Thoracic aorta (tissue), 2 donors: ENCODE data around the gene FSTL4. TPM values are rescaled to one million over a fixed set of nuclear protein-coding genes. Genes with fewer than 3 reads are reported as not detected.

Source experiments
- ATAC-seq: fragments of 150-250 bp; one replicate; pipeline ENCODE4 v1.8.0; 2017; ENCODE audit warnings: low read depth; ENCODE audit not compliant: insufficient number of reproducible peaks, low FRiP score
- DNase-seq: peaks from one replicate; pipeline ENCODE4 v3.0.0-alpha.2; 2020; ENCODE audit warnings: low spot score
- H3K27ac ChIP-seq, 2 donors: fragments of 200-600 bp; sonication (generic); 1 replicate in 1 of 2; 2 replicates in 1 of 2; pipeline ENCODE4 v1.5.1; 2016; ENCODE audit warnings: mild to moderate bottlenecking in 2 of 2, moderate library complexity in 2 of 2
- H3K27me3 ChIP-seq: fragments of 200-600 bp; sonication (generic); replicated peaks from 2 replicates; pipeline ENCODE4 v1.6.0; 2016; ENCODE audit warnings: mild to moderate bottlenecking; ENCODE audit not compliant: insufficient read depth
- H3K36me3 ChIP-seq: fragments of 200-600 bp; sonication (generic); one replicate; pipeline ENCODE4 v1.5.1; 2016
- H3K4me1 ChIP-seq, 2 donors: fragments of 200-600 bp; sonication (generic); 1 replicate in 1 of 2; 2 replicates in 1 of 2; pipeline versions ENCODE4 v1.5.1 to v1.6.0; 2016; ENCODE audit warnings: low read depth in 2 of 2, mild to moderate bottlenecking in 1 of 2; ENCODE audit not compliant: control insufficient read depth in 1 of 2
- H3K4me3 ChIP-seq: fragments of 200-600 bp; sonication (generic); 2 replicates; pipeline ENCODE4 v1.5.1; 2016; ENCODE audit warnings: mild to moderate bottlenecking
- H3K9me3 ChIP-seq: fragments of 200-600 bp; sonication (generic); 2 replicates; pipeline ENCODE4 v1.5.1; 2016
- total RNA-seq, 2 donors: library from RNA; depleted of rRNA; stranded (reverse); fragments of >200 nt; gene quantifications; one replicate each; pipeline versions ENCODE4 v1.1.0 to v1.2.3, GENCODE V29; 2016
- TF ChIP-seq, protein P1 (sequence below): fragments of 200-600 bp; sonication (generic); IDR thresholded peaks from one replicate; pipeline ENCODE4 v1.5.1; 2019; ENCODE audit warnings: antibody characterized with exemption

Gene FSTL4
- total RNA-seq, 2 donors from 2014 or later: not detected

DNA sequence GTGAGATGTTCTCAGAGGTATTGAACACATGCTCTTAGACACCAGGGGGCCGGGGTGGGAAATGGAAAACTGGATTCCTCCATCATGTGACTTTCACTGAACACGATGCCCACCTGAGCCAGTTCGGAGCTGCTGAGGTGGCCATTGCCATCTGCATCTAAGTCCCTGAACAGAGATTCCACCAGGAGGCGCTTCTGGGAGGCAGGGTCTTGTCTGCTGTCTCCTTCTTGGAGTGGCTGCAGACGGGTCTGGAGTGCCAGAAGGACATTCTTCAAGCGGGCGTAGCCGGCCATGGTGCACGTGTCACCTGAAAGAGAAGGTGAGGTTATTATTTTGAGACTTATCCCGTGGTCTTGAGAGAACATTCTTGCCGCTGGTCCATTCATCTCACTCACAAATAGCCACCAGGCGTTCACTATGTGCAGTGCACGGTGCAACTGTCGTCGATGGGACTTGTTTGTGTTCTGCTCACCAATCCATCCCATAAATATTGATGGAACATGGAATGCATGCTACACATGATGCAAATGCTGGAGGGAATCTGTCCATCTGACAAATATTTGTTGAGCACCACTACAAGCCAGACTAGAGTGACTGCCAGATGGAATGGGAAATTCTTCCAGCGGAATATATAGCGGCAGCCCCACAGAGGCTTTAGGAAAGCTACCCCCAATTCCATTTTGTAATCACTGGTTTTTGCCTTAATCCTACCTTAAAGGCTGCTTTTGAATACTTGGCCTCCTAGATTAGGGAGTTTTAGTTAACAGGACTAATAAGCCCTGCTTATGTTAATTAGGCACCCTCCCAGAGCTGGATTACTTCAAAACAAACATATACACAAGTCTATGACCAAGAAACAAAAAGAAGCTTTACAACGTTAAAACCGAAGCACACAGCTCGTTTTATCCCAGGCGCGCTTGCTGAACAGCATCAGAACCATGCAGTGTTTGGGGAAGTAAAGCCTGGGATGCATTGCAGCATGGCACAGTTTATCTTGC is 295.7 kb downstream of the FSTL4 start:
- ATAC-seq: no peak
- Histone ChIP-seq H3K27ac (no peak overlapping the region), H3K9me3 (no peaks in the 10 kb centered on the region), H3K4me3 (no peak overlapping the region), H3K36me3 (no peaks in the 10 kb centered on the region), H3K4me1 (no peaks in the 10 kb centered on the region), H3K27me3 (no peaks in the 10 kb centered on the region)
- TF ChIP-seq, protein P1, sequence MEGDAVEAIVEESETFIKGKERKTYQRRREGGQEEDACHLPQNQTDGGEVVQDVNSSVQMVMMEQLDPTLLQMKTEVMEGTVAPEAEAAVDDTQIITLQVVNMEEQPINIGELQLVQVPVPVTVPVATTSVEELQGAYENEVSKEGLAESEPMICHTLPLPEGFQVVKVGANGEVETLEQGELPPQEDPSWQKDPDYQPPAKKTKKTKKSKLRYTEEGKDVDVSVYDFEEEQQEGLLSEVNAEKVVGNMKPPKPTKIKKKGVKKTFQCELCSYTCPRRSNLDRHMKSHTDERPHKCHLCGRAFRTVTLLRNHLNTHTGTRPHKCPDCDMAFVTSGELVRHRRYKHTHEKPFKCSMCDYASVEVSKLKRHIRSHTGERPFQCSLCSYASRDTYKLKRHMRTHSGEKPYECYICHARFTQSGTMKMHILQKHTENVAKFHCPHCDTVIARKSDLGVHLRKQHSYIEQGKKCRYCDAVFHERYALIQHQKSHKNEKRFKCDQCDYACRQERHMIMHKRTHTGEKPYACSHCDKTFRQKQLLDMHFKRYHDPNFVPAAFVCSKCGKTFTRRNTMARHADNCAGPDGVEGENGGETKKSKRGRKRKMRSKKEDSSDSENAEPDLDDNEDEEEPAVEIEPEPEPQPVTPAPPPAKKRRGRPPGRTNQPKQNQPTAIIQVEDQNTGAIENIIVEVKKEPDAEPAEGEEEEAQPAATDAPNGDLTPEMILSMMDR: no peak
- no peak for DNase-seq

DNA sequence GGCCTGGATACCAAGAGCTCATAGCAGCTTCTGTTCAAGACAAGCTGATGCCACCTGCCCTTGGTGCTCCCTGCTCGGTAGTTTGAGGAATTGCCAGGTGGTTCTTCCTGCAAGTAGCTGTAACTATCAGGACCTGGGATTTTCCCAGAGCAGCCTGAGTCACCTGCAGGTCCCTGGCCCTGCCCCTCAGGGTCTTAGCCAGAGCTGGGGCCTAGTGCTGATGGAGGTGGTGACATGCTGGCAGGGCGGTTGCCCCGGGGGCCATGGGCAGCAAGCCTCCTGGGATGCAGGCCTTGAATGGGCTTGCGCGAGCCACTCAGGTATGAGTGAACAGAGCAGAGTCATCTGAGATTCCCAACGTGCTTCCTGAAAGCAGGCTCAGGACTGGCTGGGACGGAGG is 298.3 kb downstream of the FSTL4 start:
- Histone ChIP-seq H3K36me3 (no peaks in the 10 kb centered on the region), H3K4me3 (no peak overlapping the region), H3K27me3 (no peaks in the 10 kb centered on the region), H3K27ac (no peak overlapping the region), H3K4me1 (no peaks in the 10 kb centered on the region), H3K9me3 (no peaks in the 10 kb centered on the region)
- no peak for ATAC-seq
- TF ChIP-seq, protein P1: no peak
- no peak for DNase-seq

DNA sequence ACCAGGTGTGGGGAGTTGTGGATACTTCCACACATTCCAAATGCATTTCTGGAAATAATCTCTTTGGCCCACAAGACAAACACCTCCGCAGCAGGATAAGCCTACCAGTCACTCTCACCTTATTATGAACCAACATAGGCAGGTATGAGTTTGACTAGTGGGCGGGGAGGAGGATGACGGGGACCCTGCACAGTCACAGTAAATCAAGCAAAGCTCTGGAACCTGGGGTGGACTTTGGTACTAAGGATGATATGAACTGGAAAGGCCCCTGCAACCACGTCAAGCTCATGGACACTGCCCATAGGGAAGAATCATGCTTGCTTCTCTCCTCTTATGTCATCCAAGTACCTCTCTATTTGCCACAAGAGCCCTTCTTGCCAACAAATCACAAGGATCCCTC is 301.2 kb downstream of the FSTL4 start:
- no peak for DNase-seq
- Histone ChIP-seq H3K4me3 (no peak overlapping the region), H3K36me3 (no peaks in the 10 kb centered on the region), H3K27me3 (no peaks in the 10 kb centered on the region), H3K9me3 (no peaks in the 10 kb centered on the region), H3K27ac (no peak overlapping the region), H3K4me1 (no peaks in the 10 kb centered on the region)
- ATAC-seq: no peak
- TF ChIP-seq, protein P1: no peak

DNA sequence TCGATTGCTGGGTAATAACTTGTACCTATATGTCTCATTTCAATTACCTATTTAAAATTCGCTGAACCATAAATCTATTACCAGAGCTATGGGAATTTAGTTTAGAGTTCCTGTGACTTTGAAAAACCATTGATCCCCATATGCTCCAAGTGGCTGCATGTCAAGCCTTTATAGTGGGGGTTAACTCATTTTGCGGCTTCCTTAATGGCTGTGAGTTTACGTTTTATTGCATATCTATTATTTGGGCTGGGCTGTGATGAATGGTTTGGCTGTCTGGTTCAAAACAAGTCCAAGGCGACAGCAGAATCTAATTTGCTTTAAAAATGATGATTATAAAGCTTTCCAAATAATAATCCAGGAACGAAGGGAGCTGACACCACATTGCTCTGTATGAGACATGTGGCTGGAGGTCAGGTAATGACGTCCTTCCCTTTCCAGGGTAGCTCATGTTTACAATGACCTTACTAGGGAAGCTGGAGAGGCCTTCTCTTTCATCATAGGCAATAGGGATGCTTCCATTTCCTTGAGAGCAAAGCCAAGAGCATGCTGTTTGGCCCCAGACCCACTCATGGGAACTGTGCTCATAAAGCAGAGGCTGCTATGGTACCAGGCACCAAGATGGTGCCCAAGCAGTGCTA is 302.2 kb downstream of the FSTL4 start:
- TF ChIP-seq, protein P1: no peak
- H3K27ac ChIP-seq: no peak overlapping the region
- H3K4me1 ChIP-seq: no peaks in the 10 kb centered on the region
- H3K36me3 ChIP-seq: no peaks in the 10 kb centered on the region
- no peaks in the 10 kb centered on the region for H3K9me3 ChIP-seq
- DNase-seq (no peak), ATAC-seq (no peak)
- no peaks in the 10 kb centered on the region for H3K27me3 ChIP-seq
- H3K4me3 ChIP-seq: no peak overlapping the region

DNA sequence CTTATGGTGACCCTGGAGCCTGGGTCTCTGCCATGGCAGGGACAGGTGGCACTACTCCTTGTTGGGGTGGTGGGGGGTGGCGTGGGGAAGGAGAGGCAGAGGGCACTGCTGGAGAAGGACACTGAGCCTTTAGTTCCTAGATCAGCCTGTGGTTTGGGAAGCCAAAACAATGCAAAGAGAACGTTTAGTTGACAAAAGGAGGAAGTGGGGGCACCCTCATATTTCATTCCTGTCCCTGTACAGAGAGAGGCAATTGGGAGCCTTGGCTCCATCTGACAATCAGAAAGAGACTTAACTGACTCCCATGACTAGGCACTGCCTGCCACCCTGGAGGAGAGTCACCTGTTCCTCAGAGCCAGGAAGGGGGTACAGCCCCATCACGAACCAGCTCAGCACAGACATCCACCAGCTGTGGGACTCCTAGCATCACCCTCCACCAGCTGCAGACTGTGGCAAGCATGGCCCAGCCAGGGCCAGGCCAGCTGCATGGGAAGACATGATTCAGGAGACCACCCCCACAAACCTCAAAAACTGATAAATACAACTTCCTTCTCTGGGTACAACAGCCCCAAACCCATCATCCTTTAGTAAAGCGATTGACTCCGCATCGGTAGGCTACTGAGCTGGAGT is 303.1 kb downstream of the FSTL4 start:
- TF ChIP-seq, protein P1: no peak
- ATAC-seq (no peak), DNase-seq (no peak)

More for the DNA sequence above, 303.1 kb downstream of the FSTL4 start:
- H3K4me3 ChIP-seq: no peak overlapping the region
- H3K27ac ChIP-seq: no peak overlapping the region
- no peaks in the 10 kb centered on the region for H3K9me3 ChIP-seq
- no peaks in the 10 kb centered on the region for H3K27me3 ChIP-seq
- no peaks in the 10 kb centered on the region for H3K36me3 ChIP-seq
- no peaks in the 10 kb centered on the region for H3K4me1 ChIP-seq
